GM12892 (cell line): ENCODE results near the gene SYT2.
"Not testable (repeated sequence)": the region's sequence is repeated elsewhere in the genome, so short reads cannot be mapped to it uniquely, and the experiment has no call there.

ENCODE experiments used
- DNase-seq: peaks from one replicate; pipeline ENCODE4 v3.0.0; 2011; ENCODE audit not compliant: insufficient read length
- FAIRE-seq: peaks from 2 replicates; lab custom pipeline; 2011; peaks lifted over from hg19 to GRCh38; lab: Jason Lieb, UNC
- POLR2A ChIP-seq: IDR thresholded peaks from 2 replicates; pipeline ENCODE4 v1.6.1; 2011; ENCODE audit warnings: low read depth, low read length, control low read depth
- POLR2AphosphoS5 ChIP-seq: IDR thresholded peaks from 2 replicates; pipeline ENCODE4 v1.6.1; 2011; ENCODE audit warnings: low read depth, low read length, control low read depth
- TAF1 ChIP-seq: IDR thresholded peaks from 2 replicates; pipeline ENCODE4 v1.6.1; 2011; ENCODE audit warnings: low read depth, mild to moderate bottlenecking, control low read depth, low read length, borderline replicate concordance

Gene SYT2

DNA sequence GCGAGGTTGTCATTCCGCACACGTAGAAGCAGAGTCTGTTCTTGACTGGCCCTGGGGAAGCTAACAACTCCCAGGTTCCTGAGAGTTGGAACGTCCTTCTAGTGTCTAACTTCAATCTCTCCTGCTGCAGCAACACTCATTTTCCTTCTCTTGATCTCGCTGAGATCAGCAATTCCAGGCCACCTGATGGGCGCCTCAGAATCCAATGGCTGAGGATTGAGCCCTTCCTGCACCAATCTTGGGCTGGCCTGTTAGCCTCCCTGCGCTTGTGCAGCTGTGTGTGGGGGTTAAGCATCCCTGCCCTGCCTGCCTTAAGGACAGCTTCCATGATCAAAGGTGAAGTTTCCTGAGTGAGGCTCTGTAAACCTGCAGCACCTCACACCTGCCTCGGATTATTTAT is 87.9 kb downstream of the SYT2 start:
- FAIRE-seq: no peak

DNA sequence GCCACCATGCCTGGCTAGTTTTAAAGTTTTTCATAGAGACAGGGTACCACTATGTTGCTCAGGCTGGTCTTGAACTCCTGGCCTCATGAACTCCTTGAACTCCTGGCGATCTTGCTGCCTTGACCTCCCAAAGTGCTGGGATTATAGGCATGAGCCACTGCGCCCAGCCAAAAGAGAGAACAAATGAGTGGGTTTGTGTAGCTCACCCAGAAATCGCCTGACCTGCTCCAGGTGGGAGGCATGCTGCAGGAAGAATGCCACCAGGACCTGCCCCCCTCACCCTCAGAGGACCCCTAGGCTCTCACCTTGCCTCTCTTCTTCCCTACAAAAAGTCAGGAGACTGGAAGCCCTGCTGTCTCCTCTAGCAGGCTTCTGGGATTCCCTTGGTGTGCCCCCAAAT is 88.8 kb downstream of the SYT2 start:
- no peak for TF ChIP-seq POLR2AphosphoS5
- no peak for TF ChIP-seq POLR2A
- no peak for TF ChIP-seq TAF1
- DNase-seq (no peak), FAIRE-seq (no peak)

More for the DNA sequence above, 87.9 kb downstream of the SYT2 start:
- TF ChIP-seq POLR2AphosphoS5 (no peak), POLR2A (no peak), TAF1 (no peak)
- no peak for DNase-seq

DNA sequence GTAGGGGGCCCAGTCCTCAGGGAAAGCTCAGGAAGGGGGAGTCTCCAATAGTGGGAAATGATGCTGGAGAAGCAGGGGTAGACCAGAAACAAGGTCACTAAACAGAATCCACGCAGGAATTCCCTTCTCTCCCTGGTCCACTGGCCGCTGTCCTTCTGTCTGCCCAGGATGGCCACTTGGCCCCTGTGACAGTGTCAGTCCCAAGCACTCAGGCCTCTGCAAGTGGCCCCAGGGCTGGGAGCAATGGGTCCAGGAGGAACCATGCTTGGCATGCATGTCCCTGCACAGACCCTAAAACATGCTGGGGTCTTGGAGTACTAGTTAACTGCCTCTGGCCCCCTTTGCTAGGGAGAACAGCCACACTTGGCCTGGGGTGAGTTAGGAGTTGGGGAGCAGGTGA is 90.2 kb downstream of the SYT2 start:
- not testable (repeated sequence) for FAIRE-seq

DNA sequence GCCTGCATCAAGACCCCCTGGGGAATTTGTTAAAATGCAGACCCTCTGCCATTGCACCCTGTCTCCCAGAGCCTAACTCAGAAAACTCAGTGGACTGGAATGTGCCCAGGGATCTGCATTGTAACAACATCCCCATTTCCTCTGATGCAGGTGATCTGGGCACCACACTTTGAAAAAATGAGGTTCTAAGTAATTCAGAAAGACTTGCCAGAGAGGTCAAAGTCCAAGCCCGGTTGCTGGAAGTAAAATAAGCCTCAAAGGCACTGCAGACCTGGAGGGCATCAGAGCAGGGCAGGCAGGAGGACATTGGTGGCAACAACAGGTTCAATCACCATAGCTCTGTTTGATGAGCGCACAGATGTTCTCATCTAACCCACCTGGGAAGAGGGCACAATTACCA is 90.7 kb downstream of the SYT2 start:
- FAIRE-seq (no peak), DNase-seq (no peak)
- no peak for TF ChIP-seq TAF1
- no peak for TF ChIP-seq POLR2A
- TF ChIP-seq POLR2AphosphoS5: no peak

More for the DNA sequence above, 90.2 kb downstream of the SYT2 start:
- DNase-seq: not testable (repeated sequence)

DNA sequence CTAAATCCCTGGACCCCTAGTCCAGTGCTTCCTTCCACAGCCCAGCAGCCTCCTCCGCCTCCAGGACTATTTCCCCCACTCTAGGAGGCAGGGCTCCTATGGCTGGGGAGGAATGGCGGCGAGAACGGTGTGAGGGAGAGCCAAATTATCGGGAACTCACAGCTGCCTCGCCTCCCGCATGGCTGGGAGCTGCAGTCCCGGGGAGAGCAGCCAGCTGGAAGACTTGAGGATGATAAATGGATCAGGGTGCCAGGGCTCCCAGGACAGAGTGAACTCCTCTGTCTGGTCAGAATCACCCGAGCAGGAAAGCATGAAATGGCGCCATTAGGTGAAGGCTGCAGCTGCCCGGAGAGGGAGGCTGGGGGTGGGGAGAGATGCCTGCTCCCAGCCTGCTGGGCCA is 91.2 kb downstream of the SYT2 start:
- not testable (repeated sequence) for FAIRE-seq

DNA sequence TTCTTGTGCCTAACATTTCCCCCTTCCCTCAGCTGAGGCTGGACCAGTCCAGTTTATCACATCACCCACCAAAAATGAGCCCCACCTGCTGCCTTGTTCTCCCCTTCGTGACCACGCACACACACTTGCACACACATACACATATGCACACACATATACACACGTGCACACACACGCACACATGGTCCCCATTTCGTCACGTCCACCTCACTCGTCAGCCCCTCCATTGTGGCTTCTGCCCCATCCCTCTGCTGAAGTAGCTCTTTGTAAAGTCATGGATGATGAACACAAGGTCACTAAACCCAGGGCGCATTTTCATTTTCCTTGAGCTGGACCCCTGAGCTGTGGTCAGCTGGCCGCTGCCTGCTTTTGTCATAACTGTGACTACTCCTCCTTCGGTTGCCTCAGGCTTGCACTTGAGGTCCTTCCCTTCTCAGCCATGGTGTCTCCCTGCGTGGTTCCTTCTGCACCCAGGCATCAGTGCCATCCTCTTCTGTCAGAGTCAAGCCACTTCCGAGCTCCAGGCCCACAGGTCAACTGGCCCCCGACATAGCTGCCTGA is 93.8 kb downstream of the SYT2 start:
- DNase-seq (no peak), FAIRE-seq (no peak)
- TF ChIP-seq TAF1 (no peak), POLR2A (no peak), POLR2AphosphoS5 (no peak)

More for the DNA sequence above, 91.2 kb downstream of the SYT2 start:
- DNase-seq: not testable (repeated sequence)

DNA sequence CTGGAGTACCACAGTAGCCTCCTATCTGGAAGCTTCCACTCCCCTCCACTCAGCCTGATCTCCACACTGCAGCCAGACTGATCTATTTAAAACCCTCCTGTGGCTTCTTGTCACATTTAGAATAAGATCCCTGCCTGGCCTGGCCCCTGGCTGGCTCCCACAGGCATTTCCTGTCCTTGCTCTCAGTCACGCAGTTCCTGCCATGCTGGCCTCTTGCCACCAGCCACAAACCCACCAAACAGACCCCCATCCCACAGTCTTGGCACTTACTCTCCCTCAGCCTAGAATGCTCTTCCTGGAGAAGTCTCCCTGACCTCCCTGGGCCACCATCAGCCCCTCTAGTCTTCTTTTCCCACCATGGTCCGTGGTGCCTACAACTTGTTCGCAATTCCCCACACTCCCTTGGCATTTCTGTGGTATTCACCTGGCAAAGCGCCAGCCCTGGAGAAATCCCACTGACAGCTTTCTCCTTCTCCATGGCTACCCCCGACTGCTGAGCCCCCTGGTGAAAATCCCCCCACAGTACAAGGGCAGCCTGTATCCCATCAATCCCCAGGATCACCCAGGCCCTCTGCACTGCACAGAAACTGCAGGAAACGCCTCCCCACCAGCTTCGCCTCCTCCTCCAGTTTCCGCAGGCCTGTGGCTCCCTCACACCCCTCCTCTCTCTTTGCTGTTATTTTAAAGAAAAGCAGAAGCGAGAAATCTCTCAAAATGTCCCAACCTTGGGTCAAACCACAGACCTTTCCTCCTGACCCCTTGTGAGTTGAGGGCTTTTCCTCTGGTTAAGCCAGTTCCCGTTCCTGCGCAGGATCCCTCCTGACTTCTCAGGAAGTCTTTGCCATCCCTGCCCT is 94.5 kb downstream of the SYT2 start:
- TF ChIP-seq POLR2AphosphoS5 (no peak), TAF1 (no peak), POLR2A (no peak)
- peak; percentile 56 for DNase-seq
- FAIRE-seq: peak; percentile 82

DNA sequence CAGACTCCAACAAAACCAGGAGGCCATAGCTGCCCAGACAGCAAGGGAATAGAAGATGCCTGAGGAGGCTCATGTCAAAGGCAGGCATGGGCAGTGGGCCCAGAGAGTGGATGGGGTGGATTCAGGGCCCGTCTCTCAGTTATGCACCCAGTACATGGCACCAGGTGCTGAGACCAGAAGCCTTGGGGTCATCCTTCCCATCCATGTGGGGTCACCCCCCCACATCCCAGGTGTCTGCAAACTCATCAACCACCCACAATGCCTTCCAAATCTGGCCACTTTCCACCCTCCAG is 95.1 kb downstream of the SYT2 start:
- DNase-seq, FAIRE-seq: not testable (repeated sequence)

DNA sequence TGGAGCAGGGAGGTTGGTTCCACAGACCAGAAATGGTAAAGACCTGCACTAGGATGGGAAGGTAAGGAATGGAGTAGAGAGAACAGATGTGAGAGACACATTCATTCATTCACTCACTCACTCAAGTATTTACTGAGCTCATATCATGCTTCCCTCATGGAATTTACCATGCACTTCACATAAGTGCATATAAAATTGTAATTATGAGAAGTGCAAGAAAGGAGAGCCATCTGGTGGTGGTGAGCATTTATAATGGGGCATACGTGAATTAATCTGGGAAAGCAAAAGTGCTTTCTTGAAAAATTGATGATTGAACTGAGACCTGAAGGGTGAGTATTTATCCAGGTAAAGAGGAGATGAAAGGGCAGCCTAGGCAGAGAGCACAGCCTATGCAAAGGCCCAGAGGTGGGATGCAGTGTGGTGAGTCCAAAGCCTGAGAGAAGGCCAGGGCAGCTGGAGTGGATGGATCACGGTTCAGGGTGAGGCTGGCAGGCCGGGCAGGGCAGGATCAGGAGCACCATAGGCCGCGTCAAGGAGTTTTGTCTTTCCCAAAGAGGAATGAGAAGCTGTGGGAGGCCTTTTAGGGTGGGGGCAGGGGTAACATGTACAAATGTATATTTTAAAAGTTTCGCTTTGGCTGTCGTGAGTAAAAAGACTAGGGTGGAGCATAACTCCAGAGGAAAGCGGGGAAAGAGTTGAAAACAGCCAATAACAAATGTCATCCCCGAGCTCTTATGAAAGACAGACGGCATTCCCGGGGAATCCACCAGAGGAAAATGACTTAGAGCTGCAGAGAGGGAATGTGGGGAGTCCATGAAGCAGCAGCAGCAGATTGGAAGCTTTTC is 95.7 kb downstream of the SYT2 start:
- not testable (repeated sequence) for FAIRE-seq, DNase-seq

DNA sequence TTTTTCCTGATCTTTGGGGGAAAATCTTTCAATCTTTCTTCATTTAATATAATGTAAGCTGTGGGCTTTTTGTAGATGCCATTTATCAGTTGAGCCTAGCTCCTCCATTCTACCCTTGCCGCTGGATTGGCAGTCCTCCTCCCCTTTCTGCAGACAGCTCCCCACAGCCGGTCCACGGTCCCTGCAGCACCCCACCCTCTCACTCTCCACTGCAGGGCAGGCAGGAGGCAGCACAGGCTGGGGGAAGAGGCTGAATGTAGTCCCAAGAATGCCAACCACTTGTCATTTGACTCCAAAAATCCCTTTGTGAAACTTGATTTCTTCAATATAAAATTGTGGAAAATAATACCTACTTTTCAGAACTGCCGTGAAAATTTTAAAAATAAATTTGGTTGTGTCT is 96.7 kb downstream of the SYT2 start:
- TF ChIP-seq TAF1: no peak
- no peak for TF ChIP-seq POLR2AphosphoS5
- no peak for FAIRE-seq
- DNase-seq: no peak

DNA sequence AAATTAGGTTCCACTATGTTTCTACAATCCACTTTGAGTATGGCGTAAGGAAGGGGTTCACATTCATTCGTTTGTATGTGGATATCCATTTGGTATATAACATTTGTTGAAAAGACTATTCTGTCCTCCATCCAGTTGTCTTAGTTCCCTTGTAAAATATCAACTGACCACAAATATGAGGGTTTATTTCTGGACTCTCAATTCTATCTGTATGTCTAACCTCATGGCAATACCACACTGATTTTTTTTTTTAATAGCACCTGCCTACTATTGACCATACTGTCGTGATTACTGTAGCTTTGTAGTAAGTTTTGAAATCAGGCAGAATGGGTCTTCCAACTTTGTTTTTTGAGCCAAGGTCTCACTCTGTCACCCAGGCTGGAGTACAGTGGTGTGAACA is 98.2 kb downstream of the SYT2 start:
- FAIRE-seq, DNase-seq: not testable (repeated sequence)

DNA sequence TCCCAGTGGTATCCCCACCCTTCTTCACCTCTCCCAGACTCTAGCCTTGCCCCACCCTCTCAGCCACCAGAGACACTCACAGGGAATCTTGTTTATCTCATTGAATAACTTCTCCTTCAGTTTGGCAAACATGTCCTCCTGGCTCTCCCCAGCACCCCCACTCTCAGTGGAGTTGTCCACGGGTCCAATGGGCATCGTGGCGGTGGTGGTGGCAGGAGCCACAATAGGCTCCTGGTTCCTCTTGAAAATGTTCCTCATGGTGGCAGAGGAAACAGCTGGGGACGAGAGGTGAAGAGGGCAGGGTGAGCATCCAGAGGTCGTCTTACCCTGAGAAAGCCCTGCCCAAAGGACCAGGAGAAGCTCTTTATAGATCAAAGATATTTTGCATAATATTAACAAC is 104.7 kb downstream of the SYT2 start:
- TF ChIP-seq POLR2A: no peak
- TF ChIP-seq TAF1: no peak
- TF ChIP-seq POLR2AphosphoS5: no peak

More for the DNA sequence above, 104.7 kb downstream of the SYT2 start:
- DNase-seq (no peak), FAIRE-seq (no peak)
